HG03469 (cell line): Measurements from ENCODE around the gene CEP83.
"Not testable (repeated sequence)": the region's sequence is repeated elsewhere in the genome, so short reads cannot be mapped to it uniquely, and the experiment has no call there.

Experiments
- ATAC-seq: cut with Tn5 transposase; IDR thresholded peaks from one replicate; pipeline ENCODE4 v1.9.1; 2021; ENCODE audit warnings: mild to moderate bottlenecking, moderate library complexity, moderate number of reproducible peaks; ENCODE audit not compliant: unreplicated experiment

Gene CEP83

GRCh38 chr12:94386422-94386821 is 73.2 kb downstream of the CEP83 start:
- no peak for ATAC-seq

GRCh38 chr12:94384030-94384429 is 75.6 kb downstream of the CEP83 start:
- ATAC-seq: no peak

GRCh38 chr12:94380507-94380906 is 79.2 kb downstream of the CEP83 start:
- no peak for ATAC-seq

GRCh38 chr12:94379479-94380113 is 80.1 kb downstream of the CEP83 start:
- no peak for ATAC-seq

GRCh38 chr12:94377599-94377998 is 82.1 kb downstream of the CEP83 start:
- no peak for ATAC-seq

- ATAC-seq: no peak
These were observed 85.5 kb downstream of the CEP83 start for GRCh38 chr12:94374124-94374523.

- ATAC-seq: no peak
These were observed 87.2 kb downstream of the CEP83 start for GRCh38 chr12:94372461-94372860.

- no peak for ATAC-seq
These were observed 97.0 kb downstream of the CEP83 start for GRCh38 chr12:94362653-94363052.

GRCh38 chr12:94359761-94360160 is 99.9 kb downstream of the CEP83 start:
- ATAC-seq: no peak

- ATAC-seq: no peak
These were observed 106.5 kb downstream of the CEP83 start for GRCh38 chr12:94353130-94353529.

- ATAC-seq: no peak
These were observed 119.1 kb downstream of the CEP83 start for GRCh38 chr12:94340573-94340972.

- ATAC-seq: no peak
These were observed 121.5 kb downstream of the CEP83 start for GRCh38 chr12:94338006-94338794.

- no peak for ATAC-seq
These were observed 123.3 kb downstream of the CEP83 start for GRCh38 chr12:94336211-94336925.

GRCh38 chr12:94333396-94333795 is 126.3 kb downstream of the CEP83 start:
- ATAC-seq: no peak

GRCh38 chr12:94329366-94329765 is 130.3 kb downstream of the CEP83 start:
- no peak for ATAC-seq

- no peak for ATAC-seq
These were observed 131.9 kb downstream of the CEP83 start for GRCh38 chr12:94327809-94328208.

- ATAC-seq: no peak
These were observed 132.9 kb downstream of the CEP83 start for GRCh38 chr12:94326727-94327126.

GRCh38 chr12:94326234-94326633 is 133.4 kb downstream of the CEP83 start:
- ATAC-seq: no peak

- ATAC-seq: no peak
These were observed 137.3 kb downstream of the CEP83 start for GRCh38 chr12:94322346-94322745.

- ATAC-seq: no peak
These were observed 139.6 kb downstream of the CEP83 start for GRCh38 chr12:94320109-94320508.

- ATAC-seq: no peak
These were observed 141.5 kb downstream of the CEP83 start for GRCh38 chr12:94318181-94318580.

GRCh38 chr12:94316600-94316999 is 143.1 kb downstream of the CEP83 start:
- not testable (repeated sequence) for ATAC-seq
